Endothelial cell (in vitro differentiated cells): ENCODE results near the gene COMMD6. TPM values are rescaled to one million over a fixed set of nuclear protein-coding genes. Genes with fewer than 3 reads are reported as not detected.

Source experiments
- DNase-seq: peaks from one replicate; pipeline ENCODE4 v3.0.0; 2021; ENCODE audit warnings: low spot score
- H3K27ac Mint-ChIP-seq: one replicate; pipeline ENCODE4 v1.8.0; 2021; ENCODE audit warnings: mixed read lengths, inconsistent platforms; ENCODE audit not compliant: unreplicated experiment
- H3K27me3 Mint-ChIP-seq: one replicate; pipeline ENCODE4 v1.8.0; 2021; ENCODE audit warnings: mild to moderate bottlenecking, moderate library complexity, mixed read lengths, inconsistent platforms; ENCODE audit not compliant: unreplicated experiment
- H3K36me3 Mint-ChIP-seq: one replicate; pipeline ENCODE4 v1.8.0; 2021; ENCODE audit warnings: mild to moderate bottlenecking, low read depth, mixed read lengths, inconsistent platforms; ENCODE audit not compliant: unreplicated experiment
- H3K4me1 Mint-ChIP-seq: one replicate; pipeline ENCODE4 v1.8.0; 2021; ENCODE audit warnings: mild to moderate bottlenecking, mixed read lengths, inconsistent platforms; ENCODE audit not compliant: unreplicated experiment
- H3K4me3 Mint-ChIP-seq: one replicate; pipeline ENCODE4 v1.8.0; 2021; ENCODE audit warnings: mild to moderate bottlenecking, mixed read lengths, inconsistent platforms; ENCODE audit not compliant: unreplicated experiment
- H3K9me3 Mint-ChIP-seq: one replicate; pipeline ENCODE4 v1.8.0; 2021; ENCODE audit warnings: mixed read lengths, inconsistent platforms; ENCODE audit not compliant: unreplicated experiment
- total RNA-seq: library from RNA; stranded (reverse); fragmentation: NEBNext Ultra II Directional; extraction: Animal tissue kit (Norgen Biotek cat#: 25700); gene quantifications from one replicate; pipeline ENCODE4 v1.2.1, GENCODE V29; 2021; ENCODE audit not compliant: unreplicated experiment
- TF ChIP-seq, protein P1 (sequence below): fragments of 200-600 bp; sonication (generic); IDR thresholded peaks from one replicate; pipeline ENCODE4 v1.5.0; 2021; ENCODE audit warnings: antibody characterized with exemption; ENCODE audit not compliant: unreplicated experiment

The COMMD6 gene
- total RNA-seq, 1 donor from 2014 or later = 137 TPM

DNA sequence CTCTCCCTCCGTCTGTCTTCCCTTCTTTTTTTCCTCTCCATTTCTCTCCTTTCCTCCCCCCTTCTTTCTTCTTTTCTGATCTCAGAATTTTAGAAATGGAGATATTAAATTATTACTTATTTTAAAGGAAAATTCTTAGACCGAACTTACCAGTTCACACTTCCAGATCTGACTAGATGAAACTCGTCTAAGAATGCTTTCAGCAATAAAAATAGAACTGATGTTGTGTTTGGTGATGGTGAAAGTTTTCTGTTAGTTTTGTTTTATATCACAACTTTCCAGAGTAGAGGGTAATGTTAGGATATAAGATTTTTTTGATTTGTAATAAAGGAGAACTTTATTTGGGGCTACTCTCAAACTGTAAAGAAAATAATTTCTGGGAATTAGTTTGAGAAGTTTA, 41.9 kb upstream of the COMMD6 start:
- H3K9me3 Mint-ChIP-seq = no peaks in the 10 kb centered on the region
- no peak for DNase-seq
- H3K27me3 Mint-ChIP-seq = no peaks in the 10 kb centered on the region
- no peak overlapping the region for H3K4me3 Mint-ChIP-seq
- H3K4me1 Mint-ChIP-seq = no peaks in the 10 kb centered on the region
- TF ChIP-seq, protein P1, sequence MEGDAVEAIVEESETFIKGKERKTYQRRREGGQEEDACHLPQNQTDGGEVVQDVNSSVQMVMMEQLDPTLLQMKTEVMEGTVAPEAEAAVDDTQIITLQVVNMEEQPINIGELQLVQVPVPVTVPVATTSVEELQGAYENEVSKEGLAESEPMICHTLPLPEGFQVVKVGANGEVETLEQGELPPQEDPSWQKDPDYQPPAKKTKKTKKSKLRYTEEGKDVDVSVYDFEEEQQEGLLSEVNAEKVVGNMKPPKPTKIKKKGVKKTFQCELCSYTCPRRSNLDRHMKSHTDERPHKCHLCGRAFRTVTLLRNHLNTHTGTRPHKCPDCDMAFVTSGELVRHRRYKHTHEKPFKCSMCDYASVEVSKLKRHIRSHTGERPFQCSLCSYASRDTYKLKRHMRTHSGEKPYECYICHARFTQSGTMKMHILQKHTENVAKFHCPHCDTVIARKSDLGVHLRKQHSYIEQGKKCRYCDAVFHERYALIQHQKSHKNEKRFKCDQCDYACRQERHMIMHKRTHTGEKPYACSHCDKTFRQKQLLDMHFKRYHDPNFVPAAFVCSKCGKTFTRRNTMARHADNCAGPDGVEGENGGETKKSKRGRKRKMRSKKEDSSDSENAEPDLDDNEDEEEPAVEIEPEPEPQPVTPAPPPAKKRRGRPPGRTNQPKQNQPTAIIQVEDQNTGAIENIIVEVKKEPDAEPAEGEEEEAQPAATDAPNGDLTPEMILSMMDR = no peak
- no peak overlapping the region for H3K27ac Mint-ChIP-seq
- peaks cover 8% of the 10 kb centered on the region for H3K36me3 Mint-ChIP-seq

DNA sequence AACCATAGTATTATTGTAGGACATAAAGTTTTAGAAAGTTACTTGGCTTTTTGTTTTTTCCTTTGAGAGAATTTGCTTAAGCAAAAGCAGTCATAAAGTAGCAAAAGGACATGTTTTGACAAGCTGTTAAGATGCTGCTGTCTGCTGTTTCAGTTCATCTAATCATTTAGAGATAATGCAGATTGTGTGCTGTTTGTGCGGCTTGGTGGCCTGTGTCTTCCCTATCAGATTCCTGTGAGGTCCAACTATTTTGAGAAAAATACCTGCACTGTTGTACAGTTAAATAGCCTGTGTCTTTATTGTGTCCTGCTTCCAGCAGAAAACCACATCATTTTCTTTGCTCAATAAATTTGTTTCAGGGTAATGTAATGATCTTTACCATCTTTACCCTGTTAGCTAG, 31.9 kb upstream of the COMMD6 start:
- Mint-ChIP-seq H3K27ac (no peak overlapping the region), H3K27me3 (peaks cover 1% of the 10 kb centered on the region), H3K4me1 (peaks cover 10% of the 10 kb centered on the region), H3K9me3 (no peaks in the 10 kb centered on the region), H3K4me3 (no peak overlapping the region), H3K36me3 (peaks cover 28% of the 10 kb centered on the region)
- DNase-seq = no peak
- TF ChIP-seq, protein P1 = no peak

DNA sequence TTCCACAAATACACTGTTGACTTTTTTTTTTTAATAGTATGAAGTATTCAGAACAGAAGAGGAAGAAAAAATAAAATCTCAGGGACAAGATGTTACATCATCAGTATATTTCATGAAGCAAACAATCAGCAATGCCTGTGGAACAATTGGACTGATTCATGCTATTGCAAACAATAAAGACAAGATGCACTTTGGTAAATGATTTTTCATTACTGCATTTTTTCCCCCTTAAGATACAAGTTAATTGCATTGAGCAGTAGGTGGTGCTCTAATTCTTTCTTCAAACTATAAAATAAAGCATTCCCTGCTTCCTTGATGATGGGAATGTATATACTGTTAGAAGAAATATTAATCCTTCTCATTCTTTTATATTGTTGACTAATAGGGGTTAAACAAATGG, 29.0 kb upstream of the COMMD6 start:
- Mint-ChIP-seq H3K27me3 (no peaks in the 10 kb centered on the region), H3K9me3 (no peaks in the 10 kb centered on the region), H3K4me3 (no peak overlapping the region), H3K36me3 (peaks cover 6% of the 10 kb centered on the region), H3K27ac (no peak overlapping the region), H3K4me1 (peaks cover 6% of the 10 kb centered on the region)
- no peak for DNase-seq
- TF ChIP-seq, protein P1 = no peak

DNA sequence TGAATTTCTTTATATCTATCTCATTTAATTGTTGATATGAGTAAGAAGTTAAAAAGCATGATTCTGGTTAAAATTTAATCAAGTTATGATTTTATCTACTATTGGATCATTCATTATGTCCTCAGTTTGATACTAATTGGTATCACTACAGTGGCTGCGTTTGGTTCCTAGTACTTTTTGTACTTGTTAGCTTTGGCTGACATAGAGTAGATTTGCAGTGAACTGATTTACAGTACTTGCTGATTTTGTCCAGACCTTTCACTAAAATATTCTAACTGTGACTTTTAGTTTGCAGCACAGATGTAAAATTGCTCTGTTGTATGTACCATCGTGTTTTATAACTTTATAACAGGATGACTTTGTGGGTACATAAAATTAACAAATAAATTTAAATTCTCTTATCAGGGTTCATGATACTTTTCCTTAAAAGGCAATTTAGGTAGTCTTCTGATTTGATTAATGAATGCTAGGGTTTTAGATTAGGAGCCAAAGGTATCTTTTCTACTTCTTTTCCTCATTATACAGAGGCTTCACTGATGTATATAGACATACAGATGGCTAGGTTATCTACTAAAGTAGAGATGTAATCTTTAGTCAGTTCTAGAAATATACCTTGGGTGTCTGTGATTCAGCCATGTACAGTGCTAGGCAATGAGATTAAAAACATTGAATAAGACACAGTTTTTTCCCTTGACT, 20.7 kb upstream of the COMMD6 start:
- H3K27me3 Mint-ChIP-seq = no peaks in the 10 kb centered on the region
- peaks cover 3% of the 10 kb centered on the region for H3K4me1 Mint-ChIP-seq
- TF ChIP-seq, protein P1 = no peak
- no peak for DNase-seq
- no peaks in the 10 kb centered on the region for H3K9me3 Mint-ChIP-seq
- H3K36me3 Mint-ChIP-seq = peaks cover 8% of the 10 kb centered on the region
- no peak overlapping the region for H3K4me3 Mint-ChIP-seq
- H3K27ac Mint-ChIP-seq = no peak overlapping the region

DNA sequence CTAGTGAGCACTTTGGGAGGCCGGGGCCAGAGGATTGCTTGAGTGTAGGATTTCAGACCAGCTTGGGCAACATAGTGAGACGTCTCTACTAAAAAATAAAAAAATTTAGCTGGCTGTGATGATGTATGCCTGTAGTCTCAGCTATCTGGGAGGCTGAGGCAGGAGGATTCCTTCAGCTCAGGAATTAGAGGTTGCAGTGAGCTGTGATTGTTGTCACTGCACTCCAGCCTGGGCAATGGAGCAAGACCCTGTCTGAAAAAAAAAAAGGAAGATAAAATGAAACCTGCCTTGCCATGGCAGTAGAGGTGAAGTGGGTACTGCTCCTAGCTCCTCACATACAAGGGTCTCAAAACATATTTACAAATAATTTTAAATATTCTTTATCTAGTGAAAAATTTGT, 19.3 kb upstream of the COMMD6 start:
- Mint-ChIP-seq H3K9me3 (no peaks in the 10 kb centered on the region), H3K27ac (no peak overlapping the region), H3K4me3 (no peak overlapping the region), H3K27me3 (no peaks in the 10 kb centered on the region), H3K4me1 (peaks cover 3% of the 10 kb centered on the region), H3K36me3 (peaks cover 8% of the 10 kb centered on the region)
- DNase-seq = no peak
- TF ChIP-seq, protein P1 = no peak
